ENCODE data around the gene SGPP1. TPM values are rescaled to one million over a fixed set of nuclear protein-coding genes. Genes with fewer than 3 reads are reported as not detected.

SGPP1 gene
- polyA plus RNA-seq, 3 donors = 3.3 to 13.3 (median 7.6) TPM

DNA sequence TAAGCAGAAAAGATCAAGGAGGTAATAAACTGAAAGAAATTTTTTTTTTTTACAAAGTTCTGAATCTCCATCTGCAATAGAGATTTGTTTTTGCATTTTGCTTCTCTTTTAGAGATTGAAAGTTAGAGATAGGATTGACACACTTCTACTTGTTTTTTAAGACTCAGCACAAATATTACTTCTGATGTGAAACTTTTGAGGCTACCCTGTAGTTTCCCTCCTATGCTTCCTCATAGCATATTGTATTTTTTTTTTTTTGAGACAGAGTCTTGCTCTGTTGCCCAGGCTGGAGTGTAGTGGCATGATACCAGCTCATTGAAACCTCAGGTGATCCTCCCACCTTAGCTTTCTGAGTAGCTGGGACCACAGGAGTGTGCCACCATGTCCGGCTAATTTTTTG is 32.1 kb upstream of the SGPP1 start:
- Histone ChIP-seq H3K27me3 (ENCODE audit: control insufficient read depth in 2 of 2, insufficient read depth in 2 of 2, low read length in 2 of 2) (no peaks in the 10 kb centered on the region), H3K27ac (ENCODE audit: low read depth in 1 of 2, low read length in 2 of 2) (no peak overlapping the region), H2AFZ (ENCODE audit: insufficient read depth, low read depth, low read length, poor library complexity, severe bottlenecking) (no peak overlapping the region), H3K79me2 (ENCODE audit: insufficient read depth, low read length) (no peaks in the 10 kb centered on the region), H4K20me1 (ENCODE audit: insufficient read depth, low read length) (no peaks in the 10 kb centered on the region), H3K9ac (ENCODE audit: insufficient read depth, low read length, poor library complexity, severe bottlenecking) (no peak overlapping the region), H3K36me3 (replicated peaks in 1 of 2; ENCODE audit: control insufficient read depth in 1 of 2, insufficient read depth in 2 of 2, low read length in 2 of 2) (no peaks in the 10 kb centered on the region), H3K9me3 (replicated peaks in 1 of 2; ENCODE audit: control insufficient read depth in 1 of 2, insufficient read depth in 1 of 2, low read length in 2 of 2) (no peaks in the 10 kb centered on the region), H3K4me1 (ENCODE audit: control insufficient read depth in 1 of 2, insufficient read depth in 2 of 2, low read length in 2 of 2) (peaks cover 0 to 5% of the 10 kb centered on the region in 2 donors), H3K4me3 (replicated peaks in 1 of 3; ENCODE audit: low read depth in 2 of 3, low read length in 3 of 3) (no peak overlapping the region), H3K4me2 (replicated peaks; ENCODE audit: extremely low read depth, low read length, poor library complexity, severe bottlenecking) (peak overlapping the region; percentile 12)
- WGBS (ENCODE audit: insufficient coverage) = no CpG with 5 or more reads among the region's 1 CpG
- Mint-ChIP-seq H3K4me3 (no peak overlapping the region), H3K9me3 (no peaks in the 10 kb centered on the region), H3K4me1 (peaks cover 19% of the 10 kb centered on the region), H3K27me3 (ENCODE audit: low read depth in 3 of 3) (peaks cover 0 to 8% (median 1%) of the 10 kb centered on the region in 3 donors), H3K36me3 (no peaks in the 10 kb centered on the region), H3K27ac (peak overlapping the region in 3 of 7 donors; percentile 24 to 53 (median 42))
- TF ChIP-seq, protein P1, sequence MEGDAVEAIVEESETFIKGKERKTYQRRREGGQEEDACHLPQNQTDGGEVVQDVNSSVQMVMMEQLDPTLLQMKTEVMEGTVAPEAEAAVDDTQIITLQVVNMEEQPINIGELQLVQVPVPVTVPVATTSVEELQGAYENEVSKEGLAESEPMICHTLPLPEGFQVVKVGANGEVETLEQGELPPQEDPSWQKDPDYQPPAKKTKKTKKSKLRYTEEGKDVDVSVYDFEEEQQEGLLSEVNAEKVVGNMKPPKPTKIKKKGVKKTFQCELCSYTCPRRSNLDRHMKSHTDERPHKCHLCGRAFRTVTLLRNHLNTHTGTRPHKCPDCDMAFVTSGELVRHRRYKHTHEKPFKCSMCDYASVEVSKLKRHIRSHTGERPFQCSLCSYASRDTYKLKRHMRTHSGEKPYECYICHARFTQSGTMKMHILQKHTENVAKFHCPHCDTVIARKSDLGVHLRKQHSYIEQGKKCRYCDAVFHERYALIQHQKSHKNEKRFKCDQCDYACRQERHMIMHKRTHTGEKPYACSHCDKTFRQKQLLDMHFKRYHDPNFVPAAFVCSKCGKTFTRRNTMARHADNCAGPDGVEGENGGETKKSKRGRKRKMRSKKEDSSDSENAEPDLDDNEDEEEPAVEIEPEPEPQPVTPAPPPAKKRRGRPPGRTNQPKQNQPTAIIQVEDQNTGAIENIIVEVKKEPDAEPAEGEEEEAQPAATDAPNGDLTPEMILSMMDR (IDR thresholded peaks at IDR 0.05) = no peak
- DNase-seq = no peak
- intact Hi-C loops (cut with micrococcal nuclease) = loop anchor here in 1 of 2 donors (10.0 kb wide), 1 partner anchor 135 kb away; no protein-coding TSS in a partner anchor

DNA sequence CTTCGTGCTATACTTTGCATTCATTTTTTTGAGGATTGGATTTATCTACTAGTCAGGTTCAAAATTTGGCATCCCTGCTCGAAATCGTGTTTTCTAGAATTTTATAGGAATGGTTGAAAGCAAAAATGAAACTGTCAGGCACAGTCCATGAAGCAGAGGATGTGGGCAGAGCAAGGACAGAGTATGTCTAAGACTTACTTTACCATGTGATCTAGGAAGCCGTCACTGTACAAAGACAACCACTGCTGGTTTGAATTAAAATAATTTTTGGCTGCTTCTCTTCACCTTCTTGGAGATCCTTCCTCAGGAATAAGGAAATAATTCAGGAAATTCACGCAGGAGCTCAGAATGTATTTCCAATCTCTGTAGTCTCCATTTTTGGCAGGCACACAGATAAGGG is 31.6 kb upstream of the SGPP1 start:
- Histone ChIP-seq H3K36me3 (replicated peaks in 1 of 2; ENCODE audit: control insufficient read depth in 1 of 2, insufficient read depth in 2 of 2, low read length in 2 of 2) (no peaks in the 10 kb centered on the region), H3K4me3 (replicated peaks in 1 of 3; ENCODE audit: low read depth in 2 of 3, low read length in 3 of 3) (no peak overlapping the region), H3K27ac (ENCODE audit: low read depth in 1 of 2, low read length in 2 of 2) (peak overlapping the region in 1 of 2 donors; percentile 30), H2AFZ (ENCODE audit: insufficient read depth, low read depth, low read length, poor library complexity, severe bottlenecking) (peak overlapping the region; percentile 30), H3K4me1 (ENCODE audit: control insufficient read depth in 1 of 2, insufficient read depth in 2 of 2, low read length in 2 of 2) (peaks cover 0 to 5% of the 10 kb centered on the region in 2 donors), H3K9ac (ENCODE audit: insufficient read depth, low read length, poor library complexity, severe bottlenecking) (peak overlapping the region; percentile 13), H3K9me3 (replicated peaks in 1 of 2; ENCODE audit: control insufficient read depth in 1 of 2, insufficient read depth in 1 of 2, low read length in 2 of 2) (no peaks in the 10 kb centered on the region), H3K4me2 (replicated peaks; ENCODE audit: extremely low read depth, low read length, poor library complexity, severe bottlenecking) (peak overlapping the region; percentile 12), H3K79me2 (ENCODE audit: insufficient read depth, low read length) (no peaks in the 10 kb centered on the region), H3K27me3 (ENCODE audit: control insufficient read depth in 2 of 2, insufficient read depth in 2 of 2, low read length in 2 of 2) (no peaks in the 10 kb centered on the region), H4K20me1 (ENCODE audit: insufficient read depth, low read length) (no peaks in the 10 kb centered on the region)
- intact Hi-C loops (cut with micrococcal nuclease) = no loop called here
- whole genome bisulfite sequencing (ENCODE audit: insufficient coverage) = 33% methylated on average over 3 of the region's 5 CpGs
- Mint-ChIP-seq H3K36me3 (no peaks in the 10 kb centered on the region), H3K27ac (peak overlapping the region in 3 of 7 donors; percentile 24 to 72 (median 48)), H3K4me3 (peak overlapping the region in 1 of 2 donors; percentile 46), H3K4me1 (peaks cover 19% of the 10 kb centered on the region), H3K27me3 (ENCODE audit: low read depth in 3 of 3) (peaks cover 0 to 9% (median 1%) of the 10 kb centered on the region in 3 donors), H3K9me3 (no peaks in the 10 kb centered on the region)
- TF ChIP-seq, protein P1 (IDR thresholded peaks at IDR 0.05) = no peak
- DNase-seq = no peak

All from CD14-positive monocyte (primary cell).